ENCODE results near the gene RBL2. TPM values are rescaled to one million over a fixed set of nuclear protein-coding genes. Genes with fewer than 3 reads are reported as not detected.

RBL2 gene
- total RNA-seq, 5 donors from 2014 or later (not counting 1 experiment from before 2014, with no cell fraction given) = 193 to 366 (median 261) TPM

DNA sequence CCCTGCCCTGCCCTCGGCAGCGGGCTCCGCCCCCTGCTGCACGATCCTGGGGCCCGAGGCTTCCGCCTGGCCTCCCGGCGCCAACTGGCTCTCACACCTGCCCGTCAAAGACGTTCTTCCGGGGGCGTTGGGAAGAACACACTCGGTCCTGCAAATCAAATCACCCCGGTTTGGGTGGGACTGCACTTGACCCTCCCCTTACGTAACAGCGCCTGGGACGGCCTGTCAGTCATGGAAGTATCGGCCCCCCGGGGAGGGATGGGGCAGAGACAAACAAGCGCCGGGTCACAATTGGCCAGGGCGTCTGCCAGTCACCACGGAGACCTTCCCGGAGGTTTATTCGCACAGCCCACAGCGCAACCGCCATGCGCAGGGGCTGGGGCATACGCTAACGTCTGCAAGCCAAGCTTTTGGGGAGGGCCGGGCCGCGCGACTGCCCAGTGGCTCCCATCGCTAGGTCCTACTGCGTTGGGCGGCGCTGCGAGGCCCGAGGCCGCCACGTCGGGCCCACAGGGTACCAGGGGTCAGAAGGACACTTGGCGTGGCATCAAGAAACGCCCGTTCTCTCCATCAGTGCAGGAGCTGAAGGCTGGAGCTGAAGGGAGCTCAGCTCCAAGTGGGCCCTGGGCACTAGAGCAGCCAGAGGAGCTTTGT lies 69.1 kb downstream of the RBL2 start:
- H3K4me1 Mint-ChIP-seq = peaks cover 45 to 56% (median 49%) of the 10 kb centered on the region in 3 donors
- ChIA-PET POLR2A (interaction anchor here (0.6 to 2.1 kb wide), 8 partner anchors 13 to 137 kb away, joined by 3 to 8 read pairs (median 6); no protein-coding TSS in a partner anchor), CTCF (interaction anchor here (0.6 to 1.8 kb wide), 6 partner anchors 18 to 404 kb away, joined by 3 to 8 read pairs (median 4); no protein-coding TSS in a partner anchor)
- Histone ChIP-seq H3K36me3 (ENCODE audit: control insufficient read depth in 2 of 2, extremely low read depth in 1 of 2, insufficient read depth in 1 of 2, low read length in 1 of 2) (peaks cover 0 to 16% of the 10 kb centered on the region in 2 donors), H3K4me1 (ENCODE audit: control insufficient read depth in 1 of 2, extremely low read depth in 1 of 2, insufficient read depth in 2 of 2, low read length in 2 of 2) (peaks cover 28 to 41% of the 10 kb centered on the region in 2 experiments), H3K4me3 (ENCODE audit: control insufficient read depth in 1 of 2, extremely low read depth in 1 of 2, low read length in 1 of 2) (peak overlapping the region; percentile 78 to 85), H3K27me3 (replicated peaks in 1 of 2; ENCODE audit: control insufficient read depth in 2 of 2, extremely low read depth in 1 of 2, insufficient read depth in 2 of 2, low read length in 1 of 2) (no peaks in the 10 kb centered on the region), H3K27ac (ENCODE audit: low read length) (peak overlapping the region; percentile 78), H3K9me3 (no peaks in the 10 kb centered on the region)
- no peaks in the 10 kb centered on the region for H3K9me3 Mint-ChIP-seq
- peak overlapping the region; percentile 88 to 96 (median 91) for H3K4me3 Mint-ChIP-seq
- 0% methylated on average over 43 of the region's 46 CpGs for WGBS (ENCODE audit: insufficient coverage)
- DNase-seq (peak; percentile 96 to 100 (median 100)), ATAC-seq (replicated peaks in 1 of 4) (peak; percentile 88 to 91 (median 90))
- peaks cover 11% of the 10 kb centered on the region for H3K36me3 Mint-ChIP-seq
- H3K27ac Mint-ChIP-seq = peak overlapping the region; percentile 90 to 91
- no peaks in the 10 kb centered on the region for H3K27me3 Mint-ChIP-seq

DNA sequence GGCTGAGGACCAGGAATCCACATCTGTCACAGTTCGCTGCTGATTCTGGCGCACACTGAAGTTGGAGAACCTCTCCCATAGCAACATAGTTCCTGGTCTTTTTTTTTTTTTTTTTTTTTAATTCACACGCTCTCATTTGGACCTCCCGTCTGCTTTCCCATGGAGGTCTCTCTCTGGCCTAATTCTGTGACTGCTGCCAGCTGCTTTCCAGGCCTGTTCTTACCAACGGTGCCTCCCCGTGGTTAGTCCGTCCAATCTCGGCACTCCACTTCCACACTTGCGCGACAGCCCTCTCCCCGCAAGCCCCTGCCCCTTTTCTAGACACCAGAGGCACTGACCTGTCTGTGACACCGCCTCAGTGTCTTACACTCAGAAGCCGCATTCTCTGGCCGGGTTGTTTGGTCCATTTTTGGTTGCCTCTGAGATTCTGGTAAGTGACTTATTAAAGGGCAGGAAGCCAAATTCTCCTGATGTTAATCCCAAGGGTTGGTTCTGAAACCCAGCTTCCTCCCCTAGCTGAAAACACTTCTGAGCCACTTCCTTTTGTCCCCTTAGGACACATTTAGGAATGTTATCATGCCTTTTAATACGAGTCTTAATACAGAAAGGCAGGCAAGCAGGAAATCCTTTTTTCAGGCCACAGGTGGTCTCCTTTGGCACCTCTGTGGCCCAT lies 69.9 kb downstream of the RBL2 start:
- H3K4me3 ChIP-seq (ENCODE audit: control insufficient read depth in 1 of 2, extremely low read depth in 1 of 2, low read length in 1 of 2) = peak overlapping the region; percentile 78 to 85
- H3K36me3 Mint-ChIP-seq = peaks cover 7% of the 10 kb centered on the region
- no peaks in the 10 kb centered on the region for H3K9me3 Mint-ChIP-seq
- H3K9me3 ChIP-seq = no peaks in the 10 kb centered on the region
- DNase-seq (peak in 11 of 35 experiments; percentile 6 to 50 (median 24)), ATAC-seq (replicated peaks in 1 of 4) (no peak)
- H3K36me3 ChIP-seq (ENCODE audit: control insufficient read depth in 2 of 2, extremely low read depth in 1 of 2, insufficient read depth in 1 of 2, low read length in 1 of 2) = peaks cover 0 to 9% of the 10 kb centered on the region in 2 donors
- H3K27ac Mint-ChIP-seq = peak overlapping the region; percentile 90 to 95
- peak overlapping the region; percentile 88 to 96 (median 91) for H3K4me3 Mint-ChIP-seq
- peaks cover 28 to 41% of the 10 kb centered on the region in 2 experiments for H3K4me1 ChIP-seq (ENCODE audit: control insufficient read depth in 1 of 2, extremely low read depth in 1 of 2, insufficient read depth in 2 of 2, low read length in 2 of 2)
- H3K4me1 Mint-ChIP-seq = peaks cover 39 to 49% (median 42%) of the 10 kb centered on the region in 3 donors
- peak overlapping the region; percentile 78 for H3K27ac ChIP-seq (ENCODE audit: low read length)
- ChIA-PET CTCF (interaction anchor here (0.6 to 1.8 kb wide), 7 partner anchors 9 to 405 kb away, joined by 3 to 8 read pairs (median 4); no protein-coding TSS in a partner anchor), POLR2A (interaction anchor here (0.7 to 2.1 kb wide), 6 partner anchors 13 to 68 kb away, joined by 3 to 8 read pairs (median 6); no protein-coding TSS in a partner anchor)
- WGBS (ENCODE audit: insufficient coverage) = 10% methylated on average over 9 of the region's 15 CpGs
- no peaks in the 10 kb centered on the region for H3K27me3 Mint-ChIP-seq
- no peaks in the 10 kb centered on the region for H3K27me3 ChIP-seq (replicated peaks in 1 of 2; ENCODE audit: control insufficient read depth in 2 of 2, extremely low read depth in 1 of 2, insufficient read depth in 2 of 2, low read length in 1 of 2)

DNA sequence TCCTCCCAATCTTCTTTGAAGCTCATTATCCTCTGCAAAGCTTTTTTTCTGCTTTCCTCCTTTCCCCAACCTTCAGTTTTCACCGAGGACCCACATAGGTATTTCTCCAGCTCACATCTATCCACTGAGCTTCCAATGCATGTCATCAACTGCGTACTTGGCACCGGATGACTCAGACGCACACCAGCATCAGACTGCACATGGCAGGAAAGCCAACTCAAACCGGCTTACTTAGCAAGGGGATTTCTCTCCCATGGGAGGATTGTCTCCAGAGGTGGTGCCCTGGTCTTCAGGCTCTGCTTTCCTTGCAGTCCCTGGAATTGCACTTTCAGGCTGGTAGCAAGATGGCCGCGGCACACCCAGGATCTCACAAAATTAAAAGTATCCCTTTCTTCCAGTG lies 70.4 kb downstream of the RBL2 start:
- Histone ChIP-seq H3K36me3 (ENCODE audit: control insufficient read depth in 2 of 2, extremely low read depth in 1 of 2, insufficient read depth in 1 of 2, low read length in 1 of 2) (peaks cover 0 to 5% of the 10 kb centered on the region in 2 donors), H3K4me1 (ENCODE audit: control insufficient read depth in 1 of 2, extremely low read depth in 1 of 2, insufficient read depth in 2 of 2, low read length in 2 of 2) (peaks cover 28 to 43% of the 10 kb centered on the region in 2 experiments), H3K4me3 (ENCODE audit: control insufficient read depth in 1 of 2, extremely low read depth in 1 of 2, low read length in 1 of 2) (no peak overlapping the region), H3K27ac (ENCODE audit: low read length) (peak overlapping the region; percentile 78), H3K27me3 (replicated peaks in 1 of 2; ENCODE audit: control insufficient read depth in 2 of 2, extremely low read depth in 1 of 2, insufficient read depth in 2 of 2, low read length in 1 of 2) (no peaks in the 10 kb centered on the region), H3K9me3 (no peaks in the 10 kb centered on the region)
- DNase-seq (peak in 5 of 35 experiments; percentile 24 to 58 (median 26)), ATAC-seq (replicated peaks in 1 of 4) (no peak)
- H3K36me3 Mint-ChIP-seq = peaks cover 5% of the 10 kb centered on the region
- POLR2A ChIA-PET = interaction anchor here (0.8 to 1.0 kb wide), 2 partner anchors 16 to 69 kb away, joined by 3 read pairs; no protein-coding TSS in a partner anchor
- H3K4me1 Mint-ChIP-seq = peaks cover 38 to 46% (median 40%) of the 10 kb centered on the region in 3 donors
- 64% methylated on average over 7 of the region's 7 CpGs for WGBS (ENCODE audit: insufficient coverage)
- H3K9me3 Mint-ChIP-seq = no peaks in the 10 kb centered on the region
- peak overlapping the region; percentile 88 to 96 (median 91) for H3K4me3 Mint-ChIP-seq
- CTCF ChIA-PET = interaction anchor here (0.6 to 1.0 kb wide), 2 partner anchors 8 to 14 kb away, joined by 3 to 5 read pairs; no protein-coding TSS in a partner anchor
- H3K27ac Mint-ChIP-seq = peak overlapping the region; percentile 90 to 95
- no peaks in the 10 kb centered on the region for H3K27me3 Mint-ChIP-seq

DNA sequence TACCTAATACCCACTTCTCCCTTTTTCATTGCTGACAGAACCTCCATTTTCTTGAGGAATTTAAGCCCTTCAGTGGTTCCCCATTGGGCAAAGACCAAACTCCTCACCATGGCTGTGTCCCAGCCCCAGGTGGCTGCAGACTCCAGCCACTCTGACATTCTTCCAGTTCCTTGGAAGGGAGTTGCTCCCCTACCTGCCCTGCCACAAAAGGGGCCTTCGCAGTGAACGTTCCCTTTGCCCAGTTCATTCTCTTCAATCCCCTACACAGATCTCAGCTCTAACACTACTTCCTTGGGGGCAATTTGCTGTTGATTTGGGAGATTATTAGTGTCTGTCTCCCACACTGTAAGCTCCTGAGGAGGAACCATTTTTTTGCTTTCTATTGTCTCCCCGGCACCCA lies 72.0 kb downstream of the RBL2 start:
- peaks cover 39 to 47% (median 41%) of the 10 kb centered on the region in 3 donors for H3K4me1 Mint-ChIP-seq
- ChIA-PET CTCF (interaction anchor here in 1 of 2 donors (2.1 kb wide), 1 partner anchor 12 kb away, joined by 8 read pairs; no protein-coding TSS in a partner anchor), POLR2A (interaction anchor here (0.6 kb wide), 2 partner anchors 12 to 16 kb away, joined by 3 to 5 read pairs; no protein-coding TSS in a partner anchor)
- ATAC-seq (replicated peaks in 1 of 4) (no peak), DNase-seq (no peak)
- no peaks in the 10 kb centered on the region for H3K36me3 Mint-ChIP-seq
- no peaks in the 10 kb centered on the region for H3K36me3 ChIP-seq (ENCODE audit: control insufficient read depth in 2 of 2, extremely low read depth in 1 of 2, insufficient read depth in 1 of 2, low read length in 1 of 2)
- H3K27ac ChIP-seq (ENCODE audit: low read length) = no peak overlapping the region
- no peaks in the 10 kb centered on the region for H3K27me3 Mint-ChIP-seq
- H3K27ac Mint-ChIP-seq = no peak overlapping the region
- WGBS (ENCODE audit: insufficient coverage) = no CpG with 5 or more reads among the region's 3 CpGs
- H3K4me1 ChIP-seq (ENCODE audit: control insufficient read depth in 1 of 2, extremely low read depth in 1 of 2, insufficient read depth in 2 of 2, low read length in 2 of 2) = peaks cover 18 to 47% of the 10 kb centered on the region in 2 experiments
- H3K9me3 ChIP-seq = no peaks in the 10 kb centered on the region
- peaks cover 0 to 3% of the 10 kb centered on the region in 2 experiments for H3K27me3 ChIP-seq (replicated peaks in 1 of 2; ENCODE audit: control insufficient read depth in 2 of 2, extremely low read depth in 1 of 2, insufficient read depth in 2 of 2, low read length in 1 of 2)
- H3K9me3 Mint-ChIP-seq = no peaks in the 10 kb centered on the region
- no peak overlapping the region for H3K4me3 ChIP-seq (ENCODE audit: control insufficient read depth in 1 of 2, extremely low read depth in 1 of 2, low read length in 1 of 2)
- no peak overlapping the region for H3K4me3 Mint-ChIP-seq

DNA sequence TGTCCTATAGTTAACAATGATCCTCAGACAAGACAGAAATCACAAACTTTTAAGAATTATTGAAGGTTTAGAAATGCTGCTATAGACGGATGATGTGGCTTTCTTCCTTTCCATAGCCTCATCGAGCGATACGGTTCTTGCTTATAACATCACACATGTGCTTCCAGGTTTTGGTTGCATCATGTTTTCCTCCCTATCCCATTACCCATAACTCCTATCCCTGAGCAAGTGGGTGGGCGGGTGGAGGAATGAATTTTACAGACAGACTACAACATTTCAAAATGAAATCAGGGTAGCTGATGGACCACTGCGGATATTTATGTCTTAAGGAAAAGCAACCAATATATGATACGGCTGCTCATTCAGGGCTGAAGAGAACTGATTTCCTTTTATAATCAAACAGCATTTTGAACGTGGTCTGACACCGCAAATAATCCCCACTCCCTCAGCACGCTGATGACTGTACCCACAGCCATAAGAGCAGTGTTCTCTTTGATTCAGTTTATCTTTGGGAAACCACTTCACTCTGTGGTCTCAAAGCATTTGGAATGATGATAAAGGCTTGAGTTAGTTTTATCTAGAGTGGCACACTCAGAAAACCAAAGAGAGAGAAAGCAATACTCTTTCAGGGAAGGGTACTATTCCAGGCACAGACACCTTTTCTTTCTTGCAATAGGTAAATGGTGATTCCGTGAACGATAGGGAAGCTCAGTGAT lies 73.4 kb downstream of the RBL2 start:
- Histone ChIP-seq H3K27ac (ENCODE audit: low read length) (no peak overlapping the region), H3K36me3 (ENCODE audit: control insufficient read depth in 2 of 2, extremely low read depth in 1 of 2, insufficient read depth in 1 of 2, low read length in 1 of 2) (no peaks in the 10 kb centered on the region), H3K9me3 (no peaks in the 10 kb centered on the region), H3K27me3 (replicated peaks in 1 of 2; ENCODE audit: control insufficient read depth in 2 of 2, extremely low read depth in 1 of 2, insufficient read depth in 2 of 2, low read length in 1 of 2) (peaks cover 0 to 7% of the 10 kb centered on the region in 2 experiments), H3K4me3 (ENCODE audit: control insufficient read depth in 1 of 2, extremely low read depth in 1 of 2, low read length in 1 of 2) (no peak overlapping the region), H3K4me1 (ENCODE audit: control insufficient read depth in 1 of 2, extremely low read depth in 1 of 2, insufficient read depth in 2 of 2, low read length in 2 of 2) (peaks cover 9 to 45% of the 10 kb centered on the region in 2 experiments)
- ChIA-PET POLR2A (no interaction called here), CTCF (interaction anchor here in 1 of 2 donors (2.1 kb wide), 1 partner anchor 11 kb away, joined by 8 read pairs; no protein-coding TSS in a partner anchor)
- Mint-ChIP-seq H3K27ac (no peak overlapping the region), H3K9me3 (no peaks in the 10 kb centered on the region), H3K4me1 (peaks cover 29 to 45% (median 32%) of the 10 kb centered on the region in 3 donors), H3K27me3 (no peaks in the 10 kb centered on the region), H3K4me3 (no peak overlapping the region), H3K36me3 (no peaks in the 10 kb centered on the region)
- DNase-seq (no peak), ATAC-seq (replicated peaks in 1 of 4) (no peak)
- 100% methylated on average over 2 of the region's 12 CpGs for WGBS (ENCODE audit: insufficient coverage)
